Activated T-cell treated with anti-CD3 and anti-CD28 coated beads, Interleukin-2, amount 50 U/mL, for 72 hours (primary cell): ENCODE measurements around the gene AP5B1. TPM values are rescaled to one million over a fixed set of nuclear protein-coding genes. Genes with fewer than 3 reads are reported as not detected.
"Not testable (repeated sequence)": the region's sequence is repeated elsewhere in the genome, so short reads cannot be mapped to it uniquely, and the experiment has no call there.

Experiments
- ATAC-seq, 2 donors: fragments of 150-1000 bp; cut with Tn5 transposase; replicated peaks in 1 of 2; 2 replicates each; pipeline ENCODE4 v1.10.0; 2021; ENCODE audit warnings: moderate library complexity in 2 of 2, mild to moderate bottlenecking in 1 of 2
- DNase-seq, 2 donors: peaks; one replicate each; pipeline ENCODE4 v3.0.0; 2021 to 2022; ENCODE audit warnings: mixed read lengths in 1 of 2
- H3K27ac Mint-ChIP-seq: one replicate; pipeline ENCODE4 v1.8.0; 2022; ENCODE audit warnings: mild to moderate bottlenecking, moderate library complexity, mixed read lengths
- H3K27me3 Mint-ChIP-seq: one replicate; pipeline ENCODE4 v1.8.0; 2022; ENCODE audit warnings: low read depth, mixed read lengths
- H3K36me3 Mint-ChIP-seq, 2 donors: one replicate each; pipeline ENCODE4 v1.8.0; 2022; ENCODE audit warnings: mixed read lengths in 2 of 2, mild to moderate bottlenecking in 1 of 2; ENCODE audit not compliant: insufficient read depth in 2 of 2
- H3K4me1 Mint-ChIP-seq: one replicate; pipeline ENCODE4 v1.8.0; 2022; ENCODE audit warnings: low read depth, mixed read lengths
- H3K4me3 Mint-ChIP-seq, 2 donors: one replicate each; pipeline ENCODE4 v1.8.0; 2022; ENCODE audit warnings: mild to moderate bottlenecking in 2 of 2, mixed read lengths in 2 of 2, moderate library complexity in 2 of 2
- H3K9me3 Mint-ChIP-seq, 2 donors: one replicate each; pipeline ENCODE4 v1.8.0; 2022; ENCODE audit warnings: mixed read lengths in 2 of 2
- total RNA-seq, 2 donors: library from RNA; stranded (reverse); gene quantifications; one replicate each; pipeline ENCODE4 v1.2.3, GENCODE V29; 2022

AP5B1 gene
- total RNA-seq, 2 donors from 2014 or later, result 20.0 to 22.4 TPM

- Mint-ChIP-seq H3K36me3 (peaks cover 0 to 3% of the 10 kb centered on the region in 2 donors), H3K9me3 (no peaks in the 10 kb centered on the region), H3K4me1 (peaks cover 21% of the 10 kb centered on the region), H3K27me3 (peaks cover 3% of the 10 kb centered on the region), H3K27ac (no peak overlapping the region), H3K4me3 (peak overlapping the region in 1 of 2 donors; percentile 36)
- ATAC-seq (no peak), DNase-seq (no peak)
These were observed 2.9 kb downstream of the AP5B1 start for GRCh38 chr11:65777821-65778361.

- Mint-ChIP-seq H3K27me3 (no peaks in the 10 kb centered on the region), H3K4me3 (no peak overlapping the region), H3K27ac (no peak overlapping the region), H3K4me1 (peaks cover 17% of the 10 kb centered on the region), H3K9me3 (no peaks in the 10 kb centered on the region), H3K36me3 (peaks cover 0 to 3% of the 10 kb centered on the region in 2 donors)
- ATAC-seq (no peak), DNase-seq (no peak)
These were observed 3.5 kb downstream of the AP5B1 start for GRCh38 chr11:65777241-65777640.

DNA sequence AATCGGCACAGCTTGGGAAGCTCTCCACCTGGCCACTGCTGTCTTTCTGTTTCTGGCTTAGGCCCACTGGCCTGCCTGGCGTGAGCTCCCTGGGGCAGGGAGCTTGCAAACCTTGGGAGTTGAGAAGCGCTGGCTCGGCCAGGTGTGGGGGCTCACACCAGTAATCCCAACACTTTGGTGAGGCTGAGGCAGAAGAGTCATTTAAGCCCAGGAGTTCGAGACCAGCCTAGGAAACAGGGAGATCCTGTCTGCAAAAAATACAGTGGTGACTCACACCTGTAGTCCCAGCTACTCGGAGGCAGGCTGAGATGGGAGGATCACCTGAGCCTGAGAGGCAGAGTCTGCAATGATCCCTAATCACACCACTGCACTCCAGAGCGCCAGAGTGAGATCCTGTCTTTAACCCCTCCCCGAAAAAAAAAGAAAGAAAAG is 4.0 kb downstream of the AP5B1 start:
- H3K27ac Mint-ChIP-seq, result no peak overlapping the region
- no peak overlapping the region for H3K4me3 Mint-ChIP-seq
- peaks cover 0 to 3% of the 10 kb centered on the region in 2 donors for H3K36me3 Mint-ChIP-seq
- ATAC-seq (no peak), DNase-seq (no peak)
- peaks cover 17% of the 10 kb centered on the region for H3K4me1 Mint-ChIP-seq
- no peaks in the 10 kb centered on the region for H3K27me3 Mint-ChIP-seq
- no peaks in the 10 kb centered on the region for H3K9me3 Mint-ChIP-seq

GRCh38 chr11:65776196-65776595 is 4.6 kb downstream of the AP5B1 start:
- Mint-ChIP-seq H3K4me3 (no peak overlapping the region), H3K27me3 (no peaks in the 10 kb centered on the region), H3K36me3 (peaks cover 0 to 3% of the 10 kb centered on the region in 2 donors), H3K27ac (no peak overlapping the region), H3K4me1 (peaks cover 17% of the 10 kb centered on the region), H3K9me3 (no peaks in the 10 kb centered on the region)
- no peak for ATAC-seq
- DNase-seq, result no peak

DNA sequence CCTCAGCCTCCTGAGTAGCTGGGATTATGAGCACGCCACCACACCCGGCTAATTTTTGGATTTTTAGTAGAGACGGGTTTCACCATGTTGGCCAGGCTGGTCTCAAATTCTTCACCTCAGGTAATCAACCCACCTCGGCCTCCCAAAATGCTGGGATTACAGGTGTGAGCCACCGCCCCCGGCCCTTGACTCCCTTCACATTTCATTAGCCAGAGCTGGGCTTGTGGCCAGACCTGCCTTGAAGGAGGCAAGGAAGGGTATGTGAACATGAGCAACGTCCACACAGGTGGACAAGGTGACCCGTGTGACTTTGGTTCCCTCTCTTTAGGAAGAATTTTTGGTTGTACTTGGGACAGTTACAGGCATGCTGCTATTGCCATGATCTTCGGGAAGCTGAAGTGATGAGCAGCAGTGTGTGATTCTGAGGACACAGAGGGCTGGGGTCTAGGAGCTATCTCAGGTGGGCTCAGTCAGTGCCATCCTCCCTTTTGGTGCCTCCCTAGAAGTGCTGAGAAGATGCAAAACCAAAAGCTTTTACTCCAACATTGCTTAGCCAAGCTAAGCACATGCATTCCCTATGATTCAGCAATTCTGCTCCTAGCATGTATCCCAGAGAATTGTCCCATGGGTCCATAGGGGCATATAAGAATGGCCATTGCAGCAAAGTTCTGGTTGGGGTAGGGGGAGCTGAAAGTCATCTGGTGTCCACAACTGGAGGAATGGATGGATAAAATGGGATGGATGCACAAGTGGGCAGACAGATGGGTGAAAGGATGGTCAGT is 6.1 kb downstream of the AP5B1 start:
- H3K9me3 Mint-ChIP-seq, result no peaks in the 10 kb centered on the region
- no peak overlapping the region for H3K27ac Mint-ChIP-seq
- H3K4me1 Mint-ChIP-seq, result peaks cover 20% of the 10 kb centered on the region
- no peaks in the 10 kb centered on the region for H3K27me3 Mint-ChIP-seq
- no peak overlapping the region for H3K4me3 Mint-ChIP-seq
- DNase-seq (no peak), ATAC-seq (no peak)
- no peaks in the 10 kb centered on the region for H3K36me3 Mint-ChIP-seq

DNA sequence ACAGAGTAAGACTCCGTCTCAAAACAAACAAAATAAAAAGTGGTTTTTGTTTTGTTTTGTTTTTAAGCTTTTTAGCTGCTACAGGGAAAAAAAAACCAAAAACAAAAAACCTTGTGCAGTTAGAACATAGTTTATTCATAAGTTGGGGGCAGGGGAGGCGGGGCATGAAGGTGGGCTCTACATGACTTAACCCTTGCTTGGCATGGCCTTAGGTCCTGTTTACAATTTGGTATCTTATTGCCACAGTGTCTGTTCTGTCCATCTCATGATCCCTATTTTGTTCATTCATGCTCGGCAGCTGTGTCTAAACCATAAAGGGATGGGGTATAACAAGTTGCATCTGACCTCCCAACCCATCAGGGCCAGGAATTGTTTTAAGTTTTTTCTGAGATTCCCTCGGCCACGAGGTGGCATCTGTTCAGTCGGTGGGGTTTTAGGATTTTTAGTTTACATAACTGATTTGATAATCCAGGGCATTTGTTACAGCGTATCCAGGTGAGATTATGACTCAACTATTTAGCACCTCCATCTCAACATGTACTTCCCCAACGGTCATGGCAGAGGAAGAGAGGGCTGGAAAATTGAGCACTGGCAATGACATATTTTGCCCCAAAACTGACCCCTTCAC is 6.9 kb downstream of the AP5B1 start:
- Mint-ChIP-seq H3K4me3 (no peak overlapping the region), H3K36me3 (no peaks in the 10 kb centered on the region), H3K4me1 (peaks cover 23% of the 10 kb centered on the region), H3K27me3 (no peaks in the 10 kb centered on the region), H3K9me3 (no peaks in the 10 kb centered on the region), H3K27ac (no peak overlapping the region)
- ATAC-seq (no peak), DNase-seq (no peak)

DNA sequence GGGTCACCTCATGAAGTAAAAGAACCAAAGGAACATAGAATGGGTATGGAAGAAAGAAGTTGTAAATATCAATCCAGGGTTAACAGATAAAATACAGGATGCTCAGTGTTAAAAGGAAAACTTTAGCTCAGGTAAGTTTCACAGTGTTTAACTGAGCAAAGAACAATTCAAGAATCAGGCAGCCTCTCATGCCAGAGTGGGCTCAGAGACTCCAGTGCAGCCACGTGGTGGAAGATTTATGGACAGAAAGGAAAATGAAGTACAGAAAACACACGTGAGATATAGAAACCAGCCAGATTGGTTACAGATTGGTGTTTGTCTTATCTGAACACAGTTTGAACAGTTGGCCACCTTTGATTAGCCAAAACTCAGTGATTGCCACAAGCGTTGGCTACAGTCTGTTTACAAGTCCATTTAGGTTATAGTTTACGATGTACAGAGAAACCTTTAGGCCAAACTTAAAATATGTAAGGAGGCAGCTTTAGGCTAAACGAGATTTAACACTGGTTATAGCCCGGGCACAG is 9.1 kb downstream of the AP5B1 start:
- Mint-ChIP-seq H3K27me3 (no peaks in the 10 kb centered on the region), H3K27ac (no peak overlapping the region), H3K9me3 (no peaks in the 10 kb centered on the region), H3K4me1 (peaks cover 18% of the 10 kb centered on the region), H3K4me3 (no peak overlapping the region), H3K36me3 (no peaks in the 10 kb centered on the region)
- ATAC-seq (no peak), DNase-seq (no peak)

GRCh38 chr11:65770951-65771567 is 9.7 kb downstream of the AP5B1 start:
- DNase-seq (no peak), ATAC-seq (no peak)
- Mint-ChIP-seq H3K36me3 (no peaks in the 10 kb centered on the region), H3K27ac (no peak overlapping the region), H3K4me3 (no peak overlapping the region), H3K9me3 (no peaks in the 10 kb centered on the region), H3K27me3 (no peaks in the 10 kb centered on the region), H3K4me1 (peaks cover 14% of the 10 kb centered on the region)

DNA sequence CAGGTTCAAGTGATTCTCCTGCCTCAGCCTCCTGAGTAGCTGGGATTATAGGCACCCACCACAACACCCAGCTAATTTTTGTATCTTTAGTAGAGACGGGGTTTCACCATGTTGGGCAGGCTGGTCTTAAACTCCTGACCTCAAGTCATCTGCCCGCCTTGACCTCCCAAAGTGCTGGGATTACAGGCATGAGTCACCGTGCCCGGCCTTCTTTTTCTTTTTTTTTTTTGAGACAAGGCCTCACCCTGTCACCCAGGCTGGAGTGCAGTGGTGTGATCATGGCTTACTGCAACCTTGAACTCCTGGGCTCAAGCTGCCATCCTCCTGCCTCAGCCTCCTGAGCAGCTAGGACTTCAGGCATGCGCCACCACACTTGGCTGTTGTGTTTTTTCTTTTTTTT is 13.0 kb downstream of the AP5B1 start:
- not testable (repeated sequence) for H3K36me3 Mint-ChIP-seq, DNase-seq, H3K27me3 Mint-ChIP-seq, H3K4me3 Mint-ChIP-seq, ATAC-seq, H3K27ac Mint-ChIP-seq, H3K9me3 Mint-ChIP-seq
- peaks cover 11% of the 10 kb centered on the region for H3K4me1 Mint-ChIP-seq

DNA sequence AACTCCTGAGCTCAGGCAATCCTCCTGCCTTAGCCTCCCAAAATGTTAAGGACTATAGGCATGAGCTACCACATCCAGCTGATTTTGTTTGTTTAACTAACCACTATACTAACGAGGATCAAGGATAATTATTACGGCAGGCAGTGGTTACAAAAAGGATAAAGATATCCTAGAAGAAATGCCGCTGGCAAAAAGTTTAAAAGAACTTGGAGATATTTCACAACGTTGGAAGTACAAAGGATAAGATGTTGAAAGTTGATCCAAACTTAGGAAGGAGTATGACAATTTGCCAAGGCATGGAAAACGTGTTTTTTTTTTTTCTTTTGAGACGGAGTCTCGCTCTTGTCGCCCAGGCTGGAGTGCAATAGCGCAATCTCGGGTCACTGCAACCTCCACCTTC is 13.4 kb downstream of the AP5B1 start:
- H3K36me3 Mint-ChIP-seq, result no peaks in the 10 kb centered on the region
- H3K27me3 Mint-ChIP-seq, result no peaks in the 10 kb centered on the region
- no peaks in the 10 kb centered on the region for H3K9me3 Mint-ChIP-seq
- no peak overlapping the region for H3K4me3 Mint-ChIP-seq
- no peak overlapping the region for H3K27ac Mint-ChIP-seq
- H3K4me1 Mint-ChIP-seq, result peaks cover 11% of the 10 kb centered on the region
- ATAC-seq (no peak), DNase-seq (no peak)

DNA sequence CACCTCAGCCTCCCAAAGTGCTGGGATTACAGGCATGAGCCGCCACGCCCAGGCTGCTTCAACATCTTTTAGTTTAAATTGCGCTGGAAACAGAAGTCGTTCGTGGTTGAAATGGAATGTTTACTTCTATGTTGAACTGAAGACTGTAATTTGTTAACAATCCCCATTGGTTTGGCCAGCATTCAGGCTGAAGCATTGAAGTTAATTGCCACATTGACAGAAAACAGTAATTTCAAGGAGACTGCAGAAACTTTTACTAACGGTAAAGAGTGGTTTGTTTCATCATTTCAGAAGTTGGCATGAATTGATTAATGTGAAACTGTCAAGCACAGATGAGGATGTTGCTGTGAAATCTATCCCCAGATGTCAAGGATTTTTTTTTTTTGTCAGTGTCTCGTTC is 14.2 kb downstream of the AP5B1 start:
- DNase-seq, result no peak
- Mint-ChIP-seq H3K4me3 (no peak overlapping the region), H3K9me3 (no peaks in the 10 kb centered on the region), H3K27ac (no peak overlapping the region), H3K27me3 (no peaks in the 10 kb centered on the region), H3K36me3 (no peaks in the 10 kb centered on the region), H3K4me1 (peaks cover 11% of the 10 kb centered on the region)
- ATAC-seq, result peak in 1 of 2 donors; percentile 50

DNA sequence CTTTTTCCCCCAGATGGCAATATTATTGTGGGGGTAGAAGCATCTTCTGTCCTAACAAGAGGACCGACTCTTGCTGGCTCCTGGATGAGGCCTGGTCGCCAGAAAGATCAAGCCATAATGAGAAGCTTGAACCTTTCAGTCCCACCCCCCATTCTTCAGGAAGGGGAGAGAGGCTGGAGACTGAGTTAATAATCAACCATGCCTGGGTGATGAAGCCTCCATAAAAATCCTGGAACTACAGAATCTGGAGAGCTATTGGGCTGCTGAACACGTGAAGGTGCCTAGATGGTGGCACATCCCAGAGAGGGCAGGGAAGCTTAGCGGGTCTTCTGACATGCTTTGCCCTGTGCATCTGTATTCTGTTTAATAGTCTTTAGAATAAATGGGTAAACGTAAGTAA is 16.3 kb downstream of the AP5B1 start:
- Mint-ChIP-seq H3K9me3 (no peaks in the 10 kb centered on the region), H3K36me3 (no peaks in the 10 kb centered on the region), H3K27ac (no peak overlapping the region), H3K4me1 (peaks cover 6% of the 10 kb centered on the region), H3K27me3 (no peaks in the 10 kb centered on the region), H3K4me3 (no peak overlapping the region)
- no peak for ATAC-seq
- DNase-seq, result no peak

GRCh38 chr11:65762816-65763215 is 18.0 kb downstream of the AP5B1 start:
- H3K27ac Mint-ChIP-seq, H3K9me3 Mint-ChIP-seq, H3K36me3 Mint-ChIP-seq, H3K27me3 Mint-ChIP-seq, H3K4me1 Mint-ChIP-seq, ATAC-seq, H3K4me3 Mint-ChIP-seq, DNase-seq: not testable (repeated sequence)
